ENCODE results near the gene GRIK5.

Gene GRIK5

GRCh38 chr19:42076380-42076944 is 6.5 kb upstream of the GRIK5 start:
- no peak for DNase-seq (ENCODE audit: low read depth in 2 of 2)

DNA sequence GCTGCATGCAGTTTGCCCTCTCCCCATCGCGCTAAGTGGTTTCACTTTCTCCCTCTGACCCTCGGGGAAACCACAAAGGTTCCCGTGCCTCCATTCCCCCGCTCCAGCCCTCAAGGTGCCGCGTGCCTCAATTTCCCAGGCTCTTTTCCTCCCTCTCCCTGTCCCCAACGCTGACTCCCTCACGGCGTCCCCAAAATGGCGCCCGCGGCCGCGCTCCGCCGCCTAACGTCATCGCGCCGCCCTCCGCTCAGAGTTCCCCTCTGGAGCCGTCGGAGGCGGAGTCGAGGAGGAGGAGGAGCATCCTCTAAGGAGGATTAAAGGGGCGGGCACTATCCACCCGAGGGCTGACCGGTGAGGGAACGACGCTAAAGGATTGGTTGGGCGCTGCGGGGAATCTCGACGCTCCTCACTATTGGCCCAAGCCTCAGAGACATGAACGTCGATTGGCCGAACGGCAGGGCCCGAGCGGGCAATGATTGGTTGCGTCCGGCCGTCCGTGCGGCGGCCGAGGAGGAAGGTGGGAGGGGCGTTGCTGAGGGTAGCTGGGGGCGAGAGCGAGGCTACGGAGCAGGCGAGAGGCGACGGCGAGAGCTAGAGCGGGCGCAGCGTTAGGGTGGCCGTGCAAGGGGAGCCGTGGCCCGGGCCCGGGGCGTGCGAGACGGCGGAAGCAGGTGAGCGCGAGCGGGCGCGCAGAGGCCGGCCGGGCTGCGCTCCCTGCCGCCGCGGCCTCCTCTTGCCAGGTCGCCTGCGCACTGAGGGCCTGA is 5.8 kb upstream of the GRIK5 start, which contains the start of gene ZNF574:
ZNF574 (plus strand) TSS at position 551 of the 764 bp plus-strand sequence. CDS start 2,441 bp downstream, outside the sequence.
- DNase-seq (ENCODE audit: low read depth in 2 of 2), result peak; percentile 89 to 96

- no peak for DNase-seq (ENCODE audit: low read depth in 2 of 2)
These were observed 5.3 kb upstream of the GRIK5 start for GRCh38 chr19:42075364-42075615.

GRCh38 chr19:42074513-42075363 is 4.7 kb upstream of the GRIK5 start:
- no peak for DNase-seq (ENCODE audit: low read depth in 2 of 2)

GRCh38 chr19:42071247-42071646 is 1.2 kb upstream of the GRIK5 start:
- no peak for DNase-seq (ENCODE audit: low read depth in 2 of 2)

GRCh38 chr19:42068756-42069571 is 1.0 kb downstream of the GRIK5 start:
- DNase-seq (ENCODE audit: low read depth in 2 of 2), result no peak

DNA sequence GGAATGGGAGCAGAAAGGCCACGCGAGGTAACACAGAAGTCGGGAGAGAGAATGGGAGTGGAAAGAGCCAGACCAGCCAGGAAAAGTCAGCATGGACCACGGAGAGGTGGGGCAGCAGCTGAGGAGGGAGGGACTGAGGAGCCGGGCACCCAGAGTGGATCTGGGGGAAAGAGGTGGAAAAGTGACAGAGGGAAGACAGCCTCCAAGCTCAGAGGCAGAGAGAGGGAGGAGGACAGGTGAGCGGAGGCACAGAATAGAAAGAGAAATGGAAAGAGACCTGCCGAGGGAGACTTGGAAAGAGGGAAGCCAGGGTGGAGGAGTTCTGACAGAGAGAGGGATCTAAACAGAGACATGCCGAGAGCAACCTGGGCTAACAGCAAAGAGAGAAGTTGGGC is 1.6 kb downstream of the GRIK5 start:
- DNase-seq (ENCODE audit: low read depth in 2 of 2), result no peak

DNA sequence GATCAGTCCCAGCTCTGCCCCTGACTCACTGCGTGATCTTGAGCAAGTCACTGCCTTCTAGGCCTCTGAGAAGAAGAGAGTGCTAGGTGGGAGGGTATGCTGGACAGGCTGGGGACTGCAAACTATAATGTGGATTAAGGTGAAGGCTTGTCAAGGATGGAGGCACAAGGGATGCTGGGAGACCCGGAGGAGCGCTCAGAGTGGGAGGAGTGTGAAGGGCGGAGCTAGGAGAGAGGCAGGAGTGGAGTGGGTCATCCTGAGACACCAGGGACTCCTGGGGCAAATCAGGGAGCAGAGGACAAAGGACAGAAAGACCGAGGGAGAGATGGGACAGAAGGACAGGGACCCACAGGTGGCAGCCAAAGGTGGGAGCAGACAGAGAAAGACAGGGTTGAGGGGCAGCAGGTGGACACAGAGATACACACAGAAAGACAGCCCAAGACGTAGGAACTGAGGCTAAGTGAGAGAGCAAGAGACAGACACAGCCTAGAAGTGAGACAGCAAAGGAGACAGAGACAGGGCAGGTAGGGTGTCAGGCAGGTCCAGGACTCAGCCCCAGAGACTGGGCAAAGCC is 2.6 kb downstream of the GRIK5 start:
- DNase-seq (ENCODE audit: low read depth in 2 of 2), result no peak

DNA sequence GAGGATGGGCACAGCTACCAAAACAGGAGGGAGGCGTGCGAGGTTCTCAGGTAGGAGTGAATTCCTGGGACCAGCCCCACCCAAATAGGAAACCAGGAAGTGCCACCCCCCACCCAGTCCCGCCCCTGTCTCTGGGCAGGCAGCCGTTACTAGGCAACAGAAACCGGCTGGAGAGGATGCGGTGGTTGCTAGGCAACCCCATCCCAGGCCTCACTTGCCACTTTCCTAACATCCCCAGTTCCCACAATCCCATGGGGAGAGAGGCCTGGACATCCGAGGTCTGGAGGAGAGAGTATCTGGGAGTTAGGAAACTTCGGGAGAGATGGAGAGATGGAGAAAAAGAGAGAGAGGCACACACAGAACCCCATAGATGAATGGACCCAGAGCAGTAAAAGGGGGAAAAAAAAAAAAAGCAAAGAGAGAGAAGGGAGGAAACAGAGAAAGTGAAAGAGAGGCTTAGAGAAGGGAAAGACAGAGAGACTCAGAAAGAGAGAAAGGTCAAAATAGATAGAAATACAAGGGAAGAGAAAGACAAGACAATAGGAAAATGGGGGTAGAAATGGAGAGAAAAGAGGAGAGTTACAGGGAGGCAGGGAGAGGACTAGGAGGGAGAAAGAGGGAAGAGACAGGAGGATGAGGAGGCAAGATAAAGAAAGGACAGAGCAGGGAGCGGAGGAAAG is 3.8 kb downstream of the GRIK5 start:
- no peak for DNase-seq (ENCODE audit: low read depth in 2 of 2)

GRCh38 chr19:42065511-42065910 is 4.5 kb downstream of the GRIK5 start:
- no peak for DNase-seq (ENCODE audit: low read depth in 2 of 2)

GRCh38 chr19:42065051-42065450 is 5.0 kb downstream of the GRIK5 start:
- DNase-seq (ENCODE audit: low read depth in 2 of 2), result no peak

DNA sequence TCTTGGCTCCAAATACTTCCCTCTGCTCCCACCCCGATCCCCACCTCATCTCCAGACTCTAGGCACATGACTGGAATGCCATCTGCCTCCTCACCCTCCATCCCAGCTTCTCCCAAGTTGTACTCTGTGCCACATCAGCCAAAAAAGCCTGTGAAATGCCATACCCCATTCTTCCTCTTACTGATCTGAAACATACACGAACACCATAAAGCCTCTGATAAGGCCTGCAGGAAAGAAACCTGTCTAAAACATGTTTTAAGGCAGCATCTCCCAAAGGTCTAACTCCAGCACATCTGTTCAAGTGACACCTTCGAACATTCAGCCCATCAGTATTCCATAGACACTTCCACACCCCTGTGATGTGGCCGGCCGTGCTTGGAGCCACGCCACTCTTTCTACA is 5.6 kb downstream of the GRIK5 start:
- no peak for DNase-seq (ENCODE audit: low read depth in 2 of 2)

GRCh38 chr19:42062381-42062780 is 7.6 kb downstream of the GRIK5 start:
- DNase-seq (ENCODE audit: low read depth in 2 of 2), result no peak

- DNase-seq (ENCODE audit: low read depth in 2 of 2), result no peak
These were observed 9.9 kb downstream of the GRIK5 start for GRCh38 chr19:42060117-42060516.

GRCh38 chr19:42059196-42059595 is 10.8 kb downstream of the GRIK5 start:
- DNase-seq (ENCODE audit: low read depth in 2 of 2), result no peak

DNA sequence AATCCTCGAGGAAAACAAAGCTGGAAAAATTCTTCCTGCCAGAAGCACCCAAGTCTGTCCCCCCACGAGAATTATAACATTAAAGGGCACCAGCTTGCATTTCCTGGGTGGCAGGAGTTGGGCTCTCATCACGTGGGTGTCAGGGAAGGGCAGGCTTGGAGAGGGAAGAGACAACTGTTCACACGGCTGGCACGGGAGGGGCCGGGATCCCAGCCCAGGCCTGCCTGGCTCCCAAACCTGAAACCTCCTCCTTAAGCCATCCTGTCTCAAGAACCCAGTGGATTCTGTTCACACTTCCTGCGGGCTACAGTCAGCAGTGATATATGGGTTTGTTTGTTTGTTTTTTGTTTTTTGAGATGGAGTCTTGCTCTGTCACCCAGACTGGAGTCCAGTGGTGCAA is 12.2 kb downstream of the GRIK5 start:
- no peak for DNase-seq (ENCODE audit: low read depth in 2 of 2)

DNA sequence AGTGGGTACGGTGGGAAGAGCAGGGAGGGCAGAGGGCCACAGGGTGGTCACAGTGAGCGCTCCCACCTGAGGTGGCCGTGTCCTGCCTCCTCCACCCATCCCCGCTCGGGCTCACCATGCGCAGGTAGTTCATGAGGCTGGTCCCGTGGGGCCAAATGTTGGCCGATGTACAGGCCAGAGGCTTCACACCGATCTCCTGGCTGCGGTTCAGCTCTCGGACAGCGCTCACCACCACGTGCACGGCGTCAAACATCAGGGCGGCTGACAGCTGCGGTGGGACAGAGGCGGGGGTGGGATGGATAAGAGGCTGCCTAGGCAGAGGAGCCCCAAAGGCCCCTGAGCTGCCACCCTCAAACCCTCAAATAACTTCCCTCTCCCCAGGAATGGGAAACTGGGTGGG is 15.8 kb downstream of the GRIK5 start:
- DNase-seq (ENCODE audit: low read depth in 2 of 2), result no peak

DNA sequence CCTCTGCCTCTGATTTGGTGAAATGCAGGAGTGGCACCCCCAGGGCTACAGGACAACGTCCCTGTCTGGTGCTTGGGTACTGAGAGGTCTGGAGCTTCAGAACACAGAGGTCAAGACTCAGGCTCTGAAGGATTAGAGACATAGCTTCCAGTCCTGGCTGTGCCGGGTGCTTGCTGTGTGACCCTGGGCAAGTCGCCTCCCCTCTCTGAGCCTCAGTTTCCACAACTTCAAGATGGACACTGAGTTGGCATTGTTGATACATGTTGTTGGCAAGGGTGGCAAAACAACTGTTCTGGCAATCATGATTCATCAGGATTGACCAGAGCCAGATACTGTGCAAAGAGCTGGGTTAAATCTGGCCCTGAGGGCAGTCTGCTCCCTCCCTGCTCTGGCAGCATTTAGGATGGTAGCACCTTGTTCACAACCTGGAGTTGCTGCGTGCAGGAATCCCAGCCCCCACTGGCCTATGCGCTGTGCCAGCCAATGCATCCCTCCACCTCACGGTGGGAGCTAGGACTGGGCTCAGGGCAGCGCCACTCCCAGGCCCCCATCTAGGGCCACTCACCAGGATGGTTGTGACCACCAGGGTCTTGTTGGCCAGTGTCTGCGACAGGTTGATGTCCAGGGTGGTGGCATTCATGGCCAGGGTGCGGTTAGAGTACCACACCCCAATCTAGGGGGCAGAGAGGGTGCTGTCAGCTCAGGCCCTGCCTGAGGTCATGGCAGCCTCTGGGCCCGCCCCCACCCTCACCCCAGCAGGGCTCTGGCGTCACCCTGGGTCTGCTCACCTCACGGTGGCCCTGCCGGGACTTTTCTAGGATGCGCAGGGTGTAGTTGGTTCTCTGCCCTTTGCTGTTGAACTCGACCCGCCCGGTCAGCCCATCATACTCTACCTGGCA is 16.7 kb downstream of the GRIK5 start:
- no peak for DNase-seq (ENCODE audit: low read depth in 2 of 2)

GRCh38 chr19:42052241-42052863 is 17.7 kb downstream of the GRIK5 start:
- no peak for DNase-seq (ENCODE audit: low read depth in 2 of 2)

Measured in activated CD8-positive, alpha-beta memory T cell treated with anti-CD3 and anti-CD28 coated beads for 4 hours (primary cell).